Smooth muscle cell (in vitro differentiated cells): Measurements from ENCODE around the gene NRXN3. TPM values are rescaled to one million over a fixed set of nuclear protein-coding genes. Genes with fewer than 3 reads are reported as not detected.

ENCODE experiments used
- DNase-seq: peaks from one replicate; lab custom pipeline; 2025; ENCODE audit not compliant: unreplicated experiment; lab: John Stamatoyannopoulos, UW
- H2AFZ ChIP-seq: fragments of 200-600 bp; sonication (generic); 2 replicates; pipeline ENCODE4 v1.6.0; 2016; ENCODE audit warnings: antibody characterized with exemption, low read depth, mild to moderate bottlenecking
- H3F3A ChIP-seq: fragments of 200-600 bp; sonication (generic); 2 replicates; pipeline ENCODE4 v1.6.0; 2017; ENCODE audit warnings: antibody characterized with exemption, low read depth
- H3K27ac ChIP-seq: fragments of 200-600 bp; sonication (generic); 2 replicates; pipeline ENCODE4 v1.5.1; 2016; ENCODE audit warnings: low read depth, mild to moderate bottlenecking
- H3K27me3 ChIP-seq: fragments of 200-600 bp; sonication (generic); 2 replicates; pipeline ENCODE4 v1.6.1; 2016; ENCODE audit warnings: low read depth, mild to moderate bottlenecking
- H3K36me3 ChIP-seq: fragments of 200-600 bp; sonication (generic); 2 replicates; pipeline ENCODE4 v1.5.1; 2016; ENCODE audit warnings: low read depth
- H3K4me1 ChIP-seq: fragments of 200-600 bp; sonication (generic); 2 replicates; pipeline ENCODE4 v1.5.1; 2016; ENCODE audit warnings: low read depth
- H3K4me2 ChIP-seq: fragments of 200-600 bp; sonication (generic); 2 replicates; pipeline ENCODE4 v1.6.0; 2016; ENCODE audit warnings: mild to moderate bottlenecking
- H3K4me3 ChIP-seq: fragments of 200-600 bp; sonication (generic); 2 replicates; pipeline ENCODE4 v1.5.1; 2016; ENCODE audit warnings: mild to moderate bottlenecking
- H3K79me2 ChIP-seq: fragments of 200-600 bp; sonication (generic); 2 replicates; pipeline ENCODE4 v1.6.0; 2016; ENCODE audit warnings: low read depth, mild to moderate bottlenecking
- H3K9ac ChIP-seq: fragments of 200-600 bp; sonication (generic); 2 replicates; pipeline ENCODE4 v1.6.0; 2016; ENCODE audit warnings: low read depth
- H3K9me3 ChIP-seq: fragments of 200-600 bp; sonication (generic); replicated peaks from 2 replicates; pipeline ENCODE4 v1.5.1; 2016; ENCODE audit warnings: low read depth
- H4K20me1 ChIP-seq: fragments of 200-600 bp; sonication (generic); 2 replicates; pipeline ENCODE4 v1.6.0; 2016; ENCODE audit warnings: low read depth
- CTCF ChIP-seq: fragments of 200-600 bp; sonication (generic); IDR thresholded peaks from 2 replicates; pipeline ENCODE4 v1.5.1; 2017; ENCODE audit warnings: borderline replicate concordance, mild to moderate bottlenecking, antibody characterized with exemption; ENCODE audit not compliant: insufficient read depth, poor library complexity, severe bottlenecking
- WGBS: methylation state at CpG from one replicate; pipeline ENCODE4 v1.1.7; 2016; ENCODE audit warnings: low lambda C conversion rate; 5-methylcytosine and 5-hydroxymethylcytosine counted together
- polyA plus RNA-seq: library from polyadenylated mRNA; unstranded; fragments of >200 nt; fragmentation: Nextera tagmentation; extraction: Ambion mirVana; gene quantifications from 2 replicates; pipeline ENCODE4 v1.2.1, GENCODE V29; 2016
- total RNA-seq: library from RNA; depleted of rRNA; stranded (reverse); fragments of >200 nt; gene quantifications from 2 replicates; pipeline ENCODE4 v1.2.3, GENCODE V29; 2014

The NRXN3 gene
- total and polyA plus RNA-seq, 2 experiments from 2014 or later: 1.2 to 7.0 TPM

GRCh38 chr14:79805636-79806035 lies 1635.5 kb downstream of the NRXN3 start:
- no peak overlapping the region for H3K4me3 ChIP-seq
- no peak overlapping the region for H3K4me2 ChIP-seq
- H3F3A ChIP-seq: no peaks in the 10 kb centered on the region
- DNase-seq: no peak
- no peak for TF ChIP-seq CTCF
- no peaks in the 10 kb centered on the region for H3K36me3 ChIP-seq
- H2AFZ ChIP-seq: no peak overlapping the region
- 77% methylated on average over 1 of the region's 1 CpG for WGBS
- H3K4me1 ChIP-seq: peaks cover 10% of the 10 kb centered on the region
- no peaks in the 10 kb centered on the region for H3K27me3 ChIP-seq
- H4K20me1 ChIP-seq: no peaks in the 10 kb centered on the region
- H3K9ac ChIP-seq: no peak overlapping the region
- no peaks in the 10 kb centered on the region for H3K9me3 ChIP-seq
- no peaks in the 10 kb centered on the region for H3K79me2 ChIP-seq
- H3K27ac ChIP-seq: no peak overlapping the region

- no peaks in the 10 kb centered on the region for H3F3A ChIP-seq
- H3K79me2 ChIP-seq: no peaks in the 10 kb centered on the region
- peak; percentile 48 for TF ChIP-seq CTCF
- WGBS: 75% methylated on average over 3 of the region's 3 CpGs
- H3K4me1 ChIP-seq: no peaks in the 10 kb centered on the region
- H2AFZ ChIP-seq: no peak overlapping the region
- no peak for DNase-seq
- no peaks in the 10 kb centered on the region for H3K27me3 ChIP-seq
- no peak overlapping the region for H3K27ac ChIP-seq
- no peaks in the 10 kb centered on the region for H4K20me1 ChIP-seq
- no peak overlapping the region for H3K9ac ChIP-seq
- no peak overlapping the region for H3K4me3 ChIP-seq
- H3K36me3 ChIP-seq: no peaks in the 10 kb centered on the region
- no peak overlapping the region for H3K4me2 ChIP-seq
- H3K9me3 ChIP-seq: no peaks in the 10 kb centered on the region
These were observed 1639.9 kb downstream of the NRXN3 start for GRCh38 chr14:79809849-79810612.

GRCh38 chr14:79820866-79821535 lies 1650.8 kb downstream of the NRXN3 start:
- no peak overlapping the region for H3K4me2 ChIP-seq
- H3K9ac ChIP-seq: no peak overlapping the region
- no peaks in the 10 kb centered on the region for H3K79me2 ChIP-seq
- H3K27ac ChIP-seq: no peak overlapping the region
- no peaks in the 10 kb centered on the region for H3K9me3 ChIP-seq
- H4K20me1 ChIP-seq: no peaks in the 10 kb centered on the region
- H3K4me3 ChIP-seq: no peak overlapping the region
- H3K4me1 ChIP-seq: peaks cover 21% of the 10 kb centered on the region
- no peaks in the 10 kb centered on the region for H3F3A ChIP-seq
- H2AFZ ChIP-seq: no peak overlapping the region
- no peaks in the 10 kb centered on the region for H3K36me3 ChIP-seq
- 14% methylated on average over 1 of the region's 1 CpG for WGBS
- H3K27me3 ChIP-seq: no peaks in the 10 kb centered on the region
- no peak for TF ChIP-seq CTCF
- no peak for DNase-seq
